Glutamatergic neuron (in vitro differentiated cells): Measurements from ENCODE around the gene TSR3. TPM values are rescaled to one million over a fixed set of nuclear protein-coding genes. Genes with fewer than 3 reads are reported as not detected.
A peak's percentile ranks its signal among the peaks of the same experiment; 100 is the strongest.

Experiments used
- DNase-seq: peaks from one replicate; pipeline ENCODE4 v3.0.0; 2022
- H3K27ac Mint-ChIP-seq: one replicate; pipeline ENCODE4 v1.8.0; 2020; ENCODE audit warnings: mild to moderate bottlenecking, mixed read lengths, inconsistent platforms; ENCODE audit not compliant: unreplicated experiment
- H3K27me3 Mint-ChIP-seq: one replicate; pipeline ENCODE4 v1.8.0; 2020; ENCODE audit warnings: mild to moderate bottlenecking, moderate library complexity, mixed read lengths, inconsistent platforms; ENCODE audit not compliant: unreplicated experiment
- H3K36me3 Mint-ChIP-seq: one replicate; pipeline ENCODE4 v1.8.0; 2020; ENCODE audit warnings: mild to moderate bottlenecking, mixed read lengths, inconsistent platforms; ENCODE audit not compliant: unreplicated experiment
- H3K4me1 Mint-ChIP-seq: one replicate; pipeline ENCODE4 v1.8.0; 2020; ENCODE audit warnings: mild to moderate bottlenecking, low read depth, mixed read lengths, inconsistent platforms; ENCODE audit not compliant: unreplicated experiment
- H3K4me3 Mint-ChIP-seq: one replicate; pipeline ENCODE4 v1.8.0; 2020; ENCODE audit warnings: mild to moderate bottlenecking, mixed read lengths, inconsistent platforms; ENCODE audit not compliant: unreplicated experiment
- H3K9me3 Mint-ChIP-seq: one replicate; pipeline ENCODE4 v1.8.0; 2020; ENCODE audit warnings: mild to moderate bottlenecking, moderate library complexity, mixed read lengths, inconsistent platforms; ENCODE audit not compliant: unreplicated experiment
- total RNA-seq: library from RNA; stranded (reverse); fragmentation: NEBNext Ultra II Directional; extraction: Animal tissue kit (Norgen Biotek cat#: 25700); gene quantifications from one replicate; pipeline ENCODE4 v1.2.1, GENCODE V29; 2021; ENCODE audit not compliant: unreplicated experiment
- TF ChIP-seq, protein P1 (sequence below): fragments of 200-600 bp; sonication (generic); IDR thresholded peaks from one replicate; pipeline ENCODE4 v1.5.0; 2021; ENCODE audit not compliant: partially characterized antibody, unreplicated experiment

TSR3 gene
- total RNA-seq, 1 donor from 2014 or later: 52.5 TPM

DNA sequence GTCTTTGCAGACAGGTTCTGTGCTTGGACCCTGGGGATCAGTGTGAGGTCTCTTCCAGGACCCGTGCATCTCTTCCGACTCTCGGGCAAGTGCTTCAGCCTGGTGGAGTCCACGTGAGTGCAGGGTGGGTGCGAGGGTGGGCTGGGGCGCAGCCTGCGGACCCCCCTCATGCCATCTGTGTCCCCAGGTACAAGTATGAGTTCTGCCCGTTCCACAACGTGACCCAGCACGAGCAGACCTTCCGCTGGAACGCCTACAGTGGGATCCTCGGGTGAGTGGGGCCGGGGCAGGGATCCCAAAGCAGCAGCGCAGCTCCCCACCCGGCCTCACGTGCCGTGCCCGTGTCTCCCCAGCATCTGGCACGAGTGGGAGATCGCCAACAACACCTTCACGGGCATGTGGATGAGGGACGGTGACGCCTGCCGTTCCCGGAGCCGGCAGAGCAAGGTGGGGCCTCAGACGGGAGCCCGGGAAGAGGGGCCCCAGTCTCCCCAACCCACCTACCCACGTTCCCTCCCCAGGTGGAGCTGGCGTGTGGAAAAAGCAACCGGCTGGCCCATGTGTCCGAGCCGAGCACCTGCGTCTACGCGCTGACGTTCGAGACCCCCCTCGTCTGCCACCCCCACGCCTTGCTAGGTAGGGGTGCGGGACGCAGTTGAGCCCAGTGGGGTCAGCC, 10.1 kb upstream of the TSR3 start:
- Mint-ChIP-seq H3K4me3 (no peak overlapping the region), H3K9me3 (peaks cover 2% of the 10 kb centered on the region), H3K4me1 (peaks cover 3% of the 10 kb centered on the region), H3K27me3 (peaks cover 3% of the 10 kb centered on the region), H3K27ac (no peak overlapping the region), H3K36me3 (no peaks in the 10 kb centered on the region)
- TF ChIP-seq, protein P1, sequence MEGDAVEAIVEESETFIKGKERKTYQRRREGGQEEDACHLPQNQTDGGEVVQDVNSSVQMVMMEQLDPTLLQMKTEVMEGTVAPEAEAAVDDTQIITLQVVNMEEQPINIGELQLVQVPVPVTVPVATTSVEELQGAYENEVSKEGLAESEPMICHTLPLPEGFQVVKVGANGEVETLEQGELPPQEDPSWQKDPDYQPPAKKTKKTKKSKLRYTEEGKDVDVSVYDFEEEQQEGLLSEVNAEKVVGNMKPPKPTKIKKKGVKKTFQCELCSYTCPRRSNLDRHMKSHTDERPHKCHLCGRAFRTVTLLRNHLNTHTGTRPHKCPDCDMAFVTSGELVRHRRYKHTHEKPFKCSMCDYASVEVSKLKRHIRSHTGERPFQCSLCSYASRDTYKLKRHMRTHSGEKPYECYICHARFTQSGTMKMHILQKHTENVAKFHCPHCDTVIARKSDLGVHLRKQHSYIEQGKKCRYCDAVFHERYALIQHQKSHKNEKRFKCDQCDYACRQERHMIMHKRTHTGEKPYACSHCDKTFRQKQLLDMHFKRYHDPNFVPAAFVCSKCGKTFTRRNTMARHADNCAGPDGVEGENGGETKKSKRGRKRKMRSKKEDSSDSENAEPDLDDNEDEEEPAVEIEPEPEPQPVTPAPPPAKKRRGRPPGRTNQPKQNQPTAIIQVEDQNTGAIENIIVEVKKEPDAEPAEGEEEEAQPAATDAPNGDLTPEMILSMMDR: no peak
- no peak for DNase-seq

DNA sequence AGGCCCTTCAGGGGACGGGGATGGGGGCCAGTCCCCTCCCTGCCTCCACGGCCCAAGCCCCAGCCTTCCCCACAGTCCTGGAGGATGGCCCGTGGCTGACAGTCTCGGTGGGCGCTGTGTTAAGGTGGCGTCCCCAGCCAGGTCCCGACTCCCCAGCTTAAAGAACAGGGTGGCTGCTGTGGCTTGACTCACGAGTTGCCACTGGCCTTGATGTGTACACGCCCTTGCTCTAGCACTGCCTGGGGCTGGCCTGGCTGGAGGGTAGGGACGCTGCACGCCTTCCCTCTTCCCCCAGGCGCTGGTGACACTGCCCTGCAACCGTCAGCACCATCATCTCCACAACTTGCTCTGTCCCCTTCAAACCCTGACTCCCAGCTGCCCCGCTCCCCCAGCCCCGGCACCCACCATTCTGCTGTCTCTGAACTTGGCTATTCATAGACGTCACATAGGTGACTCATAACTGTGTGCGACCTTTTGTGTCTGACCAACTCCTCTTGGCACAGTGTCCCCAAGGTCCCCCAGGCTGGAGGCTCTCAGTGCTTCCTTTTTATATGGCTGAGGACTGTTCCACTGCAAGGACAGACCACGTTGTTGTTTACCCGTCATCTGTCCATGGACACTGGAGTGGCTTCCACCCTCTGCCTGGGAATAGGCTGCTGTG, 6.4 kb upstream of the TSR3 start:
- Mint-ChIP-seq H3K4me3 (peak overlapping the region; percentile 46), H3K36me3 (no peaks in the 10 kb centered on the region), H3K27me3 (peaks cover 6% of the 10 kb centered on the region), H3K27ac (peak overlapping the region; percentile 38), H3K4me1 (peaks cover 11% of the 10 kb centered on the region), H3K9me3 (peaks cover 13% of the 10 kb centered on the region)
- no peak for DNase-seq
- TF ChIP-seq, protein P1: no peak

DNA sequence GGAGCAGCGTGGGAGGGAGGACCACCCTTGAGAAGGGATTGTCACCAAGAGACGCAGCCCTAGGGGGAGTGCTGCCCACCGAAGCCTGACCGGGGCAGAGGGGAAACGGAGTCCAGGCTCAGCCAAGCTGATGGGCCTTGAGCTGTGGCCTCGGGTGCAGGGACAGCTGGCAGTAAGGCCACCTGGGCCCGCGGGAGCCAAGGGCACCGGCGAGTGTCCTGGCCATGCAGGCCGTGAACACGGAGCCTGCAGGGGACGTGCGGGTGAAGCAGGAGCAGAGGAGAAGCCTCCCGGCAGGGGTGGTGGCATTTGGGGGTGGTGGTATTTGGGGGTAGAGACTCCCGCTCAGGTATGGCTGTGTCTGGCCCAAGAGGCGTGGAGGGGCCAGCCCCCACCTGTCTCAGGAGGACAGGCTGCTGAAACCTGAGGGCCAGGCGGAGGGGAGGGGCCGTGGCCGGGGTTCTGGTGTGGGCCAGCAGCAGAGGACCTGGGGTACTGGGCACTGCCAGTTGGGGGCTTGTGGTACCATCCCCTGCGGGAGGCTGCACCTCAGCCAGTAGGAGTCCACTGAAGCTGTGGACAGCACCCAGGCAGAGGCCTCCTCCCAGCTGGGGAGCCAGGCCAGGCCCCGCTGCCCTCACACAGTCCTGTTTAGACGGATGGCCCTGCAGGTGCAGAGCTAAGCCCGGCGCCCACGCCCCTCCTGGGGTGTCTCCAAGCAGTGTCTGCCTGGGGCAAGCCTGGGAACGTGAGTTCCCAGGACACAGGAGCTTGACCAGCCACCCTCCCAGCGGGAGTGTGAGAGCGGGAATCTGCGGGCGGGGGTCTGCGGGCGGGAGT, 4.6 kb upstream of the TSR3 start:
- Mint-ChIP-seq H3K4me3 (no peak overlapping the region), H3K36me3 (no peaks in the 10 kb centered on the region), H3K27ac (no peak overlapping the region), H3K9me3 (peaks cover 22% of the 10 kb centered on the region), H3K27me3 (peaks cover 13% of the 10 kb centered on the region), H3K4me1 (peaks cover 14% of the 10 kb centered on the region)
- DNase-seq: no peak
- TF ChIP-seq, protein P1: no peak

DNA sequence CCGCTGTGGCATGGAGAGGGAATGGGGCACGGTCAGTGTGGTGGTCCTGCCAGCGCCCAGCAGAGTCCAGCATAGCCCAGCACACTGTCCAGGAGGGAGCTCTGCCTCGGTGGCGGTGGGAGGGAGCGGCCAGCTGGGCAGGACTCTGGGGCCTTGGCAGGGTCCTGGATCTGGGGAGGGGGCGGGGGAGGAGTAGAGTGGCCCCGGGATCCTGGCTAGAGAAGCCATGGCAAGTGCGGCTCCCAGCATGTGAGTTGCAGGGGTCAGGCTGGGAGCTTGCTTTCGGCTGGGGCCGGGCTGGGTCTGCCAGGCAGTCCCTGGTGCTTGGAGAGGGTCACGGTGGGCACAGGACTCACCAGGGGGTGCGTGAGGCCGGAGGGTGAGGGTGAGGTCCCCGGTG, 3.9 kb upstream of the TSR3 start:
- peaks cover 14% of the 10 kb centered on the region for H3K4me1 Mint-ChIP-seq
- TF ChIP-seq, protein P1: no peak
- no peak overlapping the region for H3K27ac Mint-ChIP-seq
- peaks cover 16% of the 10 kb centered on the region for H3K27me3 Mint-ChIP-seq
- DNase-seq: no peak
- no peaks in the 10 kb centered on the region for H3K36me3 Mint-ChIP-seq
- peaks cover 26% of the 10 kb centered on the region for H3K9me3 Mint-ChIP-seq
- no peak overlapping the region for H3K4me3 Mint-ChIP-seq
